Left hindlimb (tissue), 1 donor: Measurements from ENCODE around the gene ATF7IP2.
"Not testable (repeated sequence)": the region's sequence is repeated elsewhere in the genome, so short reads cannot be mapped to it uniquely, and the experiment has no call there.

Source experiments
- DNase-seq: peaks from one replicate; pipeline ENCODE4 v3.0.0-alpha.2; 2018

ATF7IP2 gene

DNA sequence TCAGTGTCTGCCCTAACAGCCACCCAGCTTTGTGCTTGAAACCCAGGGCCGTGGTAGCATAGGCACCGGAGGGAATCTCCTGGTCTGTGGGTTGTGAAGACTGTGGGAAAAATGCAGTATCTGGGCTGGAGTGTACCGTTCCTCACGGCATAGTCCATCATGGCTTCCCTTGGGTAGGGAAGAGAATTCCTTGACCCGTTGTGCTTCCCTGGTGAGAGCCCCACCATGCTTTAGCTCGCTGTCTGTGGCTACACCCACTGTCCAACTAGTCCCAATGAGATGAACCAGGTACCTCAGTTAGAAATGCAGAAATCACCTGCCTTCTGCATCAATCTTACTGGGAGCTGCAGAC is 67.3 kb downstream of the ATF7IP2 start:
- no peak for DNase-seq

DNA sequence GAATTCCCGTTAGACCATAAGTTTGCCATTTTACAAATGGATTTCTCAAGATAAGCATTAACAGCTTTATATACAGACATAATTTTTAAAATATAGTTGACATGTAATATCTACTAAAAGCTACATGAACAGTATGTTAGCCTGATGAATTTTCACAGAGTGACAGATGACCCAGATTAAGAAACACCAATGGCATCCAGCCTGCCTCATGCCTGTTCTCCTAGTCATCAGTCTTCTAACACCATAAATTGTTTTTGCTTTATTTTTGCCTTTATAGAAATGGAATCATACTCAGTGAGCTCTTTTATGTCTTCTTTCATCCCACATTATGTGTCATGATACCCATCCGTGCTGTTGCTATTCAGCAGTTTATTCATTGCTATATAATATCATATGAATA is 80.0 kb downstream of the ATF7IP2 start:
- DNase-seq = no peak

DNA sequence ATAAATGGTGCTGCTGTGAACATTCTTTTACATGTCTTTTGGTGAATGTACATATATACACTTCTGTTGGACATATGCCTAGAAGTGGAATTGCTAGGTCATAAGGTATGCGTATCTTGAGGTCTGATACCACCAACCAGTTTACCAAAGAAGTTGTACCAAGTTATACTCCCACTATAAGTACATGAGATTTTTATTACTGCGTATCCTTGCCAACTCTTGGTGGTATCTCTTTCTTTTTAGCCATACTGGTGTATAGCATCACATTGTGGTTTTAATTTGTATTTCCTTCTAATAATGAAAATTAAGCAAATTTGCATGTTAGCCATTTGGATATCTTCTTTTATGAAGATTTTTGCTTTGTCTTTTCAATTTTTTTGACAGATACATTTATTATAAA is 80.5 kb downstream of the ATF7IP2 start:
- no peak for DNase-seq

DNA sequence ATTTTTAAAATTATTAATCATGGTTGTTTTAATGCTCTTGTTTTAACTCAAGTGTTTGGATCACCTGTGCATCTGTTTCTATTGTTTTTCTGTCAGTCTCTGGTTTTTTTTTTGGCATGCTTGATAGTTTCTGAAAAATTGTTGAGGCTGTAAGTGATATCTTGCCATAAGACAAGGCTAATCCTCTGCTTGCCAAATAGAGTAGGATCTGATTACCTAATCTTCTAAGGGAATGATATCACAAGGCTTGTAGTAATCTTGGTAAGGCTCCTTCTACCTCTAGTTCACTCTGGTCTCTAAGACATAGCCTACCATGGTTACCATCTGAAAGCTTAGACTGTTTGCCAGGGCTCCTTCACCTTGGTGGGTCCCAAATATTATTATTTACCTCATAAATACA is 81.0 kb downstream of the ATF7IP2 start:
- DNase-seq = no peak

DNA sequence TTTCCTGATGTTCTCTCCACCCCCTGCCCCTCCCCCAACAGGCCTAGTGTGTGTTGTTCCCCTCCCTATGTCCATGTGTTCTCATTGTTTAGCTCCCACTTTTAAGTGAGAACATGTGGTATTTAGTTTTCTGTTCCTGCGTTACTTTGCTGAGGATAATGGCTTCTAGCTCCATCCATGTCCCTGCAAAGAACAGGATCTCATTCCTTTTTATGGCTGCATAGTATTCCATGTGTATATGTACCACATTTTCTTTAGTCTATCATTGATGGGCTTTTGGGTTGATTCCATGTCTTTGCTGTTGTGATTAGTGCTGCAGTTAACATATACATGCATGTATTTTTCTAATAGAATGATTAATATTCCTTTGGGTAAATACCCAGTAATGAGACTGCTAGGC is 90.8 kb downstream of the ATF7IP2 start:
- DNase-seq = not testable (repeated sequence)

DNA sequence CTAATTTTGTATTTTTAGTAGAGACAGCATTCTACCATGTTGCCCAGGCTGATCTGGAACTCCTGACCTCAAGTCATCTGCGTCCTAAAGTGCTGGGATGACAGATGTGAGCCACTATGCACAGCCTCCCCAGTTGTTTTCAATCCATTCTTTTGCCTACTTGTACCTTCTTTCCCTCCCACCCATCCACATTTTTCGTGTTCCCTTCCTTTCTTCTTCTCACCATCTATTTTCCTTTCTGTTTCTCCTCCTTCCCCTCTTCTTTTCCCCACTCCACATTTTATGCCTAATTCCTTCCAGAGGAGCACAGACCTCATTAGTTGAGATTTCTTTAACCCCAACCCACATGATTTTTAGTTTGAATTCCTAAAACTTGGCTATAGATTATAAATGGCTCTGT is 94.3 kb downstream of the ATF7IP2 start:
- no peak for DNase-seq

DNA sequence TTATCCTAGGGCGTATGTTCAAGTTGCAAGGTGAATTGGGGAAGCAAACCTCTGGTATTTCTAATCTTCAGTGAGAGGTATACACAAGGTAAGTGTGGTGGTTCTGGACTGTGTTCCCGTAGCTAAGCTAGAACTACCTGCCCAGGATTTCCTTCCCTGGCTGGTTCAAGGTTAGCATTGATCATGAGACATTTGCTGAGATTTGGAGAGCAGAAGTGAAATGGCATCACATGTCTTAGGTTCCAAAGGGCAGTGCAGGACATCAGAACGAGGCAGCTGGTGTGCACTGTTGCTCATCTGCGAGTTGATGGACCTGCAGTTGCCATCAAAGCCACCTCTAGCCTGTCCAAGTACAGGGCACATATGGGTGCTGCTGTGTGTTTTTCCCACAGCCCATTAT is 99.3 kb downstream of the ATF7IP2 start:
- DNase-seq = no peak

DNA sequence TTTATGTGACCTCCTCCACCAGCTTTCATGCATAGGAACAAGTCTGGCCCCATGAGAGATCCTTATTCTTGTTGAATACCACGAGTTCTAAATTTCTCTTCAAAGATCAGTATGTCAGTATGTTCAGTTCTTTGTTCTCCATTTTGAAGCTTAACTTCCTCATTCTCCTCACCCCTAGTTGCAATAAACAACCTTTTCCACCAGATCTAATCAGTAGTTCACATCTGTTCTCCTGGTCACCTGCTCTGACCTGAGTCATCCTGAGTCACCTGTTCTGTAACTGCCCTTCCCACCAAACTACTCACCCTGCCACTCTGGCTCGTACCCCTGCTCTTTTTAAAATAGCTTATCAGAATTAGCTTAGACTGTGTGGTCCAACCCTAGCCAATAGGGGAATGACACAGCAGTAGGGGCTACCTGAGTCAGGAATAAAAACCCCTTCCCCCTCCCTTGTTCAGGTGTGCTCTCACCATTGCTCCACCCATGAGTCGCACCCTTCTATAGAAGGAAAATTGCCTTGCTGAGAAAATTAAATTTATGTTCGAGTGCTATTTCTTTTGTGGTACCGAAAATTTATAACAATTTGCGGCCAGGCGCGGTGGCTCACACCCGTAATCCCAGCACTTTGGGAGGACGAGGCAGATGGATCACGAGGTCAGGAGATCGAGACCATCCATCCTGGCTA is 100.0 kb downstream of the ATF7IP2 start:
- no peak for DNase-seq

DNA sequence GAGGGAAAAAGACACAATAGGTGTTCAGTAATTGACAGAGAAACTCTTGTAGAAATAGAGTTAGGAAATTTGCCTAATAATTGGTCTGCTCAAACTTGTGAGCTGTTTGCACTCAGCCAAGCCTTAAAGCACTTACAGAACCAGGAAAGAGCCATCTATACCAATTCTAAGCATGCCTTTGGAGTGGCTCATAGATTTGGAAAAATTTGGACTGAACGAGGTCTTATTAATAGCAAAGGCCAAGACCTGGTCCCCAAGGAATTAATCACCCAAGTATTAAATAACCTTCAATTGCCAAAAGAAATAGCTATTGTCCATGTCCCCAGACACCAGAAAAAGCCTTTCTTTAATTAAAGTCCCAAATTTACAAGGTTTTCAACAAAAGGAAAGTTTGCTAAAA is 104.3 kb downstream of the ATF7IP2 start:
- DNase-seq = no peak

DNA sequence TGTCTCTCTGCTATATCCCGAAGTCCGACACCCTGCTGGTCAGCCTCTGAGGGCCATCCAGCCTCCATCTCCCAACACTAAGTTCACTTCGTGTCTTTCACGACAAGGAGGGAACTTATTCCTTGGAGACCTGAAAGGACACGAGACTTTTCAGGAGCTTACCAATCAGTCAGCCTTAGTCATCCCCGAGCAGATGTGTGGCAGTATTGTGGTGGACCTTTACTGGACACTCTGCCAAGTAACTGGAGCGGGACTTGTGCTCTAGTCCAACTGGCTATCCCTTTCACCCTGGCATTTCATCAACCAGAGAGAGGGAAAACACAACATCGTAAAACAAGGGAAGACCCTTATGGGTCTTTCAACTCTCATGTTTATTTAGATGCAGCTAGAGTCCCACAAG is 107.4 kb downstream of the ATF7IP2 start:
- no peak for DNase-seq

DNA sequence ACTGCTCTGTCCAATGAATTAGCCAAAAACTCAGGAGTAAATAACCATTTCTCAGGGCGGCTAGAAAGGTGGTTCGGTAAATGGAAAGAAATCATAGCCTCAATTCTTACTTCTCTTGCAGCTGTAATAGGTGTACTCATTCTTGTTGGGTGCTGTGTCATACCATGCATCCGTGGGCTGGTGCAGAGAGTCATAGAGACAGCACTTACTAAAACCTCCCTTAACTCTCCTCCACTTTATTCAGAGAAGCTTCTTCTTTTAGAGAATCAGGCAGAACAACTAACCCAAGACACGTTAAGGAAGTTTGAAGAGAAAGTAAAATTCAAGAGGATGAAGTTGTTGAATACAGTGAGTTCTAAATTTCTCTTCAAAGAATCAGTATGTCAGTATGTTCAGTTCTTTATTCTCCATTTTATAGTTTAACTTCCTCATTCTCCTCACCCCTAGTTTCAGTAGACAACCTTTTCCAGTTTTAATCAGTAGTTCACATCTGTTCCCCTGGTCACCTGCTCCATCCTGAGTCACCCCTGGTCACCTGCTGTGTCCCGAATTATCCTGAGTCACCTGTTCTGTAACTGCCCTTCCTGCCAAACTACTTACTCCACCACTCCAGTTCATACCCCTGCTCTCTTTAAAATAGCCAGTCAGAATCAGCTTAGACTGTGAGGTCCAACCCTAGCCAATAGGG is 108.6 kb downstream of the ATF7IP2 start:
- no peak for DNase-seq

DNA sequence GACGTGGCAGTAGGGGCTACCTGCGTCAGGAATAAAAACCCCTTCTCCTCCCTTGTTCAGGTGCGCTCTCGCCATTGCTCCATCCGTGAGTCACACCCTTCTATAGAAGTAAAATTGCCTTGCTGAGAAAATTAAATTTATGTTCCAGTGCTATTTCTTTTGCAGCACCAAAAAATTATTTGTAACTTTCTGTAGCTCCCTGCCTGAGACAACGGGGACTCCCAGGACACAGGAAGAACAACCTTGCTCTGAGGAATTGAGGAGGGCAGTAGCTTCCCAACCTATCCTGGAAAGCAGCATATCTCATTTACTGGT is 109.1 kb downstream of the ATF7IP2 start:
- DNase-seq = no peak

DNA sequence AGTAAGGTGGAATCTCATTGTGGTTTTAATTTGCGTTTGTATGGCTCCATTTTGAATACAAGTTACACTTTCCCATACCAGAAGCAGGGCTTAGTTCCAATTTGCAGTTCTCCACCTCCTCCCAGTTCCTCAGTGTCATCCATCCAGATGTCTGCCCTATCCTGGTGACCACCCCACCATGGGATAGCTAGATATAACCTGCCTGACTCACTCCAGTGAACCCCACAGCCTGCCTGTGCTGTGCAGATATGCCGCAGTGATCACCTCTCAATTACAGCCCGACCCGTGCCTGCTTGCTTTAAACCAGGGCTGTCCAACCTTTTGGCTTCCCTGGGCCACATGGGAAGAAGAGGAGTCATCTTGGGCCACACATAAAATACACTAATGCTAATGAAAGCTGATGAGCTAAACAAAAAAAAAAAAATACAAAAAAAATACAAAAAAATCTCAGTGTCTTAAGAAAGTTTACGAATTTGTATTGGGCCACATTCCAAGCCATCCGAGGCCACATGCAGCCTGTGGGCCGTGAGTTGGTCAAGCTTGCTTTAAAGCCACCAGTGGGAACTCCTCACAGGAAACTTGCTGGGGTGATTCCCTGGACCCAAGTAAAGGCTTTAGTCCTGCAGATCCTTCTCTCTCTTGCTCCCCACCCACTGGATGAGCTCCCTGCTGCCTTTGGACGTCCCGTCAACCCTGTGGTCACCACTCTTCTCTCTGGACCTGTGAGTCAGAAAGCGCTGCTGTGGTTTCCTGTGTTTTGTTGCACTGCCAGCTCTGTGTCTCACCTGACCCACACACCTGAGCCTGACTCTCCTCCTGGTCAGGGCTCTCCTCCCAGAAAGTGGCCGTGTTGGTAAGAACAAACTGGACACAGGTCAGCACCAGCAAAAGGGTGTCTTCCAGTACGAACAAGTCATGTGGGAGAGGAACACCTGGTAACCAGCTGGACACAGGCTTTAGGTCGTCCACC is 111.6 kb downstream of the ATF7IP2 start:
- DNase-seq = no peak

DNA sequence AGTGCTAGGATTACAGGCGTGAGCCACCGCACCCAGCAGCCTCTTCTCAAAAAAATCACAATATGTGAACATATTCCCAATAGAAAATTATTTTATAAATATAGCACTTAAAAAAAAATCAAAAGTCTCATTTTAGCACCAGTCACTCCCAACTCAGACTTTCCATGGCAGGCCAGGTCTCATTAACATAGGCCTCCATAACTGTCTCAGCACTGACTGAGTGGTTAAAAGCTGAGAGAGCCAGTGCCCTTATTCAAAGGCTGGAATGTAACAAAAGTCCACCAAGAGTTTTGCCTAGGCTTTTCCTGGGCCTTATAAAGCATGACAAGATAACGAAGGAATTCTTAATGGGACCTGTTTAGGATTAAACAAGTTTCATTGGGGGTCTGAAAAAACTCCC is 114.7 kb downstream of the ATF7IP2 start:
- no peak for DNase-seq

DNA sequence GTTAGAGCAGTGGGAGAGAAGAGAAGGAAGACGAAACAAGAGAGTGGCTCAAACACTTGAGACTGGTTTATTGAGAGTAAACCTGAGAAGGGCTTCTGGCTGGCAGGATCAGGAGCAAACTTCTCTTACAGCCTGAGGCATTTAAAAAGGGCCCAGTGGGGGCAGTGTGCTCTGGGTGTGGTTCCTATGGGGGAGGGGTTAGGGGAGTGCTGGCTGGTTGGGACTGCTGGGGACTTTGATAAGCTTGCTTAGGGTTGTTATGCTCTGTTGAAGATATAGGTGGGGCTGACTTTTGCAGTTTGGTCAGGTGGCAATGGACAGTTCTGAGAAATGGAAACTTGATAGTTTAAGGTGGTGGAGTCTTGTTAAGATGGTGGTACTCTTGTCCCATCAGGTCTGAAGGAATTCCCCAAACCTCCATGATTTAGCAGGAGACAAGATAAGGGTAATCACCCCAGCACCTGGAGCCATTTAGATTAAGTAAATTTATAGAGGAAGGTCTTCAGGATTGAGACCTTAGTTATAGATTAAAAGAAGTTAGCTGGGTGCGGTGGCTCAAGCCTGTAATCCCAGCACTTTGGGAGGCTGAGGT is 115.3 kb downstream of the ATF7IP2 start:
- no peak for DNase-seq

DNA sequence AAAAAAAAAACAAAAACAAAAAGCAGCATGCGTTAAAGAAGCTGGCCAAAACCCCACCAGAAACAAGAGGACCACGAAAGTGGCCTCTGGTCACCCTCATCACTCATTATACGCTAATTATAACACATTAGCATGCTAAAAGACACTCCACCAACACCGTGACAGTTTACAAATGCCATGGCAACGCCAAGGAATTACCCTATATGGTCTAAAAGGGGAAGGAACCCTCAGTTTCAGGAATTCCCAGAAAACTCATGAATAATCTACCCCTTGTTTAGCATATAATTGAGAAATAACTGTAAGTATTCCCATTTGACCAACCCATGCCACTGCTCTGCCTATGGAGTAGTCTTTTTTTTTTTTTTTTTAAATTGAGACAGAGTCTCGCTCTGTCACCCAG is 116.9 kb downstream of the ATF7IP2 start:
- no peak for DNase-seq

DNA sequence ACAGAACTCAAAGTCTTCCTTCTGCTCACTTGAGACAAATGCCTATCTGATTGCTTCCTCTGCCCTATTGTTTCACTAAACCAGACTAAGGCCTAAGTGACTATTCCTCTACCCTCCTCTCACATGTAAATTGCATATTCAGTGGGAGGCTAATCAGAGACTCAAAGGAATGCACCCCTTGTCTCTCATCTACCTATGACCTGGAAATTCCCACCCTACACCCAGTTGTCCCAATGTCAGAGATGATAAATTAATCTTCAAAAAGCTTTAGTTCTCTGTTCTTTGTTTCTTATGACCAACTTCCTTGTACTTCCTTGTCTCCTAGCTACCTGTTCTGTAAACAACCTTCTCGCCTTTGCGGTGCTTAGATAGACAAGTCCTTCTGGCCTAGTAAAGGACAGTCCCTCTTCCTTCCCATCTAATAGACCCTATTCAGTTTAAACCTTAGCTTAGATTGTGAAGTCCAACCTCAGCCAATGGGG is 118.6 kb downstream of the ATF7IP2 start:
- DNase-seq = no peak

DNA sequence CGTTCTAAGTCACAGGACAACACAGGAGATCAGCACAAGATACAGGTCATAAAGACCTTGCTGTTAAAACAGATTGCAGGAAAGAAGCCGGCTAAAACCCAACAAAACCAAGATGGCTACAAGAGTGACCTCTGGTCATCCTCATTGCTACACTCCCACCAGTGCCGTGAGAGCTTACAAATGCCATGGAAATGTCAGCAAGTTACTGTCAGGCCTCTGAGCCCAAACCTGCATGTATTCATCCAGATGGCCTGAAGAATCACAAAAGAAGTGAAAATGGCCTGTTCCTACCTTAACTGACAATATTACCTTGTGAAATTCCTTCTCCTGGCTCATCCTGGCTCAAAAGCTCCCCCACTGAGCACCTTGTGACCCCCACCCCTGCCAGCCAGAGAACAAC is 119.4 kb downstream of the ATF7IP2 start:
- DNase-seq = not testable (repeated sequence)

DNA sequence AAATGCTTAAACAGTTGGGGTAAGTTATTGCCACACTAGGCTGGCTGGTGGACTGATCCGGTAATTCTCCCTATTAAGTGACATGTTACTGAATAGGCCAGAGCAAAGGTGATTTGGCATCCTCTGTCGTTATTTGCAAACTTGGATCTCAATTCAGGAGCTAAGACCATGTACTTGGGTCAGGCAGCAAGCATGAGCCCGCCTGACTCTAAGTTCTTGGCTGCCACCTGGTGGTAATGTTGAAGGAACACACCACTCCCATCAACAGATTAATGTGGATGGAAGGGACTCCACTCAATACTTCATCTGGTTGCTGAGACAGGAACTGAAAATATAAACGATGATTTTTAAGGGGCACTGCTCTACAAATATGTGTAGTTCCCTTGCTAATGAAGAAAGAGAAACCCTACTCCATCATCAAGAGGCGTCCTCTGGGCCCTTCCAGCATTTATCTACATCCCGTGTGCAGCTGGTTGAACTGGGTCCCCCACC is 123.7 kb downstream of the ATF7IP2 start:
- peak; percentile 47 for DNase-seq

DNA sequence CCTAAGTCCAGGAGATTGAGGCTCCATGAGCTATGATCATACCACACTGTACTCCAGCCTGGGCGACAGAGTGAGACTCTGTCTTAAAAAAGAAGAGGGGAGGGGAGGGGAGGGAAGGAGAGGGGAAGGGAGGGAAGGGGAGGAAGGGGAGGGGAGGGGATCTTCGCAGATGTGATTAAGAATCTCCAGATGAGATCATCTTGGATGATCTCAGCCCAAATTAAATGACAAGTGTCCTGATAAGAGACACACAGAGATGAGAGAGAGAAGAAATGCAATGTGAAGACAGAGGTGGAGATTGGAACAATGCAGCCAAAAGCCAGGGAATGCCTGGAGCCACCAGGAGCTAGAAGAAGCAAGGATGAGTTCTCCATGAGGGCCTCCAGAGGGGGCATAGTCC is 124.4 kb downstream of the ATF7IP2 start:
- DNase-seq = no peak

DNA sequence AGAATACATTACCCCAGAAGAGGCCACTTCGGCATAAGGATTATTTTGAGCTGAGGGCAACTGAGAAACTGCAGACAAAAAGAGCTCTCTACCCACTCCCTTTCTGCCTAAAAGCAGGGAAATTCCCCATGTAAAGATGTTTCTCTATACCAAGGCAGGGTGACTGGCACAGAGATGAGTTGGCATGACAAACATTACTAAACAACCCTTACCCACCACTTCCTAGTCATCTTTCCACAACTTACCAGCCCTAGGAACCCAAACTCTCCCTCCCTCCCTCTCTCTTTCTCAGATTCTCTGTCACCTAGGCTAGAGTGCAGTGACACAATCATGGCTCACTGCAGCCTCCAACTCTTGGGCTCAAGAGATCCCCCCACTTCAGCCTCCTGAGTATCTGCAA is 126.0 kb downstream of the ATF7IP2 start:
- DNase-seq = no peak

DNA sequence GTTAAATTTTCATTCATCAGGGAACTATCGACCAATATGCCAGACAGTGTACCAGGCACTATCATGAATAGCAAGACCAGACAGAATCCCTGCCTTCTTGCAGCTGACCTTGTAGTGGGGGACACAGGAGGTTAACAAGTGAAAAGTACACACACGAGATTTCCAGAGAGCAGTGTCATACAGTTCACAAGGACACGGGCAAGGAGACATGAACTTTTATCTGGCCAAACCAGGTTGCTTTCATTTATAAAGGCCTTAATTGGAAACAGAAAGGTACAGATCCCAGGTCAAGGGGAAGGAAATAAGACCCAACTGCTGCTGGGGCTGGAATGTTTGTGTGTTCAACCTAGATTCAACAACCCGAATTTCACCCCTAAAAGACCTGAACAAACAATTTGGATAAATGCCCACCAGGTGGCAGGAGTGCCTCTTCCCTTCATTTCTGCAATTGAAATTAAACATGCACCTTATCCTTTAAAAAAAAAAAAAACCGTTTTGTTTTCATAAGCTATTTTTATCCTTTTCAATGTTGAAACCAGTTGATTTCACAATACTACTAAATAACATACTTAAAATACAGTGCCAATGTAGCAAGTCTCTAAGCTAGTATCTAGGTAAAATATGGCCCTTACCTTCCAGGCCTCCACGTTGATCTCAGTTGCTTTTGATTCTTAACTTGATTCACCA is 128.7 kb downstream of the ATF7IP2 start:
- DNase-seq = peak; percentile 43

DNA sequence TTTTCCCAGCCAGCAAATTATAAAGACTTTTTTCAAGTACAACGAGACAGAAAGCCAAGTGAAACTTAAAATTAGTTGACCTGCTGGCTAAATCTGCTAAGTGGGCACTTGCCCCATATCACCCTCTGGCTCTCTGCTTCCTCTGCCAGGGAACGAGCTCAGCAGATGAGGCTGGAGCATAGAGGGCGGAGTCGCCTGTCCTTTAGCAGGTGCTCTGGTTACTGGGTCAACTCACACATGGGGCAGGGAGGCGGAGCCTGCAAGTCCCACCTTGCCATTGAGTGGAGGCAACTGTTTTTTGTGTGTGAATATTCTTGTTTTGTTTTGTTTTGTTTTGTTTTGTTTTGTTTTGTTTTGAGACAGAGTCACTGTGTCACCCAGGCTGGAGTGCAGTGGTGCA is 132.0 kb downstream of the ATF7IP2 start:
- DNase-seq = no peak
